Skeletal muscle cell (primary cell): ENCODE data around the gene GJA9.
"Not testable (repeated sequence)": the region's sequence is repeated elsewhere in the genome, so short reads cannot be mapped to it uniquely, and the experiment has no call there.

Experiments used
- DNase-seq: peaks from one replicate; pipeline ENCODE4 v3.0.0-alpha.2; 2010; ENCODE audit warnings: low read depth
- H3K4me3 ChIP-seq: 2 replicates; pipeline ENCODE4 v1.5.1; 2011; ENCODE audit warnings: low read depth, mild to moderate bottlenecking, control low read depth, low read length, moderate library complexity

The GJA9 gene

GRCh38 chr1:38881487-38881886 is at the start of gene GJA9:
Gene GJA9, minus strand, starts transcription at chr1:38881587. Its CDS starts 5,489 bp downstream, at chr1:38876098.
- no peak for DNase-seq
- H3K4me3 ChIP-seq, result no peak within 1 kb of the TSS

DNA sequence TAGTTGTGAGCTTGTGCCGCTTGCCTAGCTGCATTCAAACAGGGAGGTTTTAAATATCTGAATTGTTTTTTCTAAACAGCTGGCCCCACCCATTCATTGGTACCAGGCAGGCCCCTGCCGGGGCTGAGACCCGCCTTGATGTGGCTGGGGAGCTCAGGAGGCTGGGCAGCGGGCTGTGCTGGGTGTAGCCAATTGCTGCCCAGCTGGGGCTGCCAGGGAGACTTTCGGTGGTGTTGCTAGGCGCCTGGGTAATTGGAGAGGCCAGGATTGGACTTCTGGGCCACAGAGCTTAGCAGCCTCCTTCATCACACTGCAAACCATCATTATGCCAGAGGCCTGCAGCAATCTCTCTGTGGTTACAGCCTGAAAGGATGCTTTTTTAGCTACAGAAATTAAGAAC is 48.1 kb upstream of the GJA9 start:
- DNase-seq, result no peak
- H3K4me3 ChIP-seq, result no peak overlapping the region

DNA sequence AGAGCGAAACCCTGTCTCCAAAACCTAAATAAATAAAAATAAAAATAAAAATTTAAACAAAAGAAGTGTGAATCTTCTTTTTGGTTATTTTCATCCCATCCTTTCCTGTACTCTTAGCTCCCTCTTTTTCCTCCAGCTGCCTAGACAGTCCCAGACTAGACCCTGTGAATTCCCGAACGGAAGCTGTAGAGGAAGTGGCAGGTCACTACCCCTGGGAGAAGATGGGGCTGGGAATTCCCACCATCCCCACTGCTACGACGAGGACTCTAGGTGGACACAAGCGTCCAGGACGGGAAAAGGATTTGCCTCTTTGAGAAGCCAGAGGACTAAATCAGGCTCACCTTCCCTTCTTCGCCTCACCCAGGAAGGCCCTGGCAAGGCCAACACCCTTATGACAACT is 47.7 kb upstream of the GJA9 start:
- DNase-seq, result no peak
- H3K4me3 ChIP-seq, result no peak overlapping the region

DNA sequence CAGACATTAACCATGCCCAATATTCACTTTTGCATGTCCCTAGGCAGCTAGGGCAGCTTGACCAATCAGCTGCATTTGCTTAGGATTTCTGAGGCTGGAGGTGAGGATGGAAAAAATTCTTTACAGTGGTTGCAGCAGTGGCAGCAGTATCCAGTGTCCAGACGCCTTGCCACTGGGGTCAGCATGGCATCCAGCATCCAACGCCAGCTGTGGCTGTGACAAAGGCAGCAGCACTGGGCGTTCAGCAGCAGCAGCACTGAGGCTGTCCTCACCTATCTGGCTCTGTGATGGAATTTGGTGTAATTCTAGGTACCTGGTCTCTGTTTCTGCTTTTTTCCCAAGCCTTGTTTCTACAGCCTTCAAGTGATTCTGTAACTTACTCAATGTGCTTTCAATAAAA is 44.7 kb upstream of the GJA9 start:
- DNase-seq, result no peak
- no peak overlapping the region for H3K4me3 ChIP-seq

- H3K4me3 ChIP-seq, result no peak overlapping the region
- DNase-seq, result no peak
Measured at GRCh38 chr1:38925391-38925790, 44.0 kb upstream of the GJA9 start.

DNA sequence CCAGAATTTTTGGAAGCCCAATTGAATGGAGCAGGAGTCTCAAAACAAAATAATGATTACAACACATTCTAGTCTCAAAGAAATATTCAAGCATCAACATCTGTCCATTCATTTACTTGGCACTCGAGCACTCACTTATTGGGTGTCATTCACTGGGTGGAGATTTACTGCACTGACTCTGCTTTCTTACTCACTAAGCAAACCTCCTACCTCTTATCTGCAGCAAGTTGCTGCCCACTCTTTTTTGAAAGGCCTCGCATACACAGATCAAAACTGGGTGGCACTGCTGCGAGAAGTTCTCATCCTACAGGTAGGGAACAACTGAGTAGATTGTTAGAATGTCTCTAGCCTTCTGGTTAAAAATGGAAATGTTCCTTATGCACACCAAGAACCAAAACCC is 42.2 kb upstream of the GJA9 start:
- no peak for DNase-seq
- H3K4me3 ChIP-seq, result no peak overlapping the region

DNA sequence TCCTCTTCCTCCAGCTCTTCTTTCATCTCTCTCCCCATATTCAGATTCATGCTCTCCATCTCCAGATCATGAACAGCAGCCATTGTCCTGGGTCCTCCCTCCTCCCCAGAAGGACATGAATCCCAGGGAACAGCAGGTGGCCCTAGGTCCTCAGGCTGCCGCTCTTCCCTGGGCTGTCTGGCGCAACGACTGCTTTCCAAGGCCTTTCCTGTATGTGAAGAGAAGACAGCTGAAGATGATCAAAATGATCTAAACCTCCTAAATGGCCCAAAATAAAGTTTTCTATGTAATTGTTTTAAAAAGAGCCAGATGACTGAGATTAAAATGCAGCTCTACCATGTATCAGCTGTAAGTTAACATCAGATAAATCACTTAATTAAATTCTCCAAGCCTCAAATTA is 37.7 kb upstream of the GJA9 start:
- no peak overlapping the region for H3K4me3 ChIP-seq
- DNase-seq, result no peak

DNA sequence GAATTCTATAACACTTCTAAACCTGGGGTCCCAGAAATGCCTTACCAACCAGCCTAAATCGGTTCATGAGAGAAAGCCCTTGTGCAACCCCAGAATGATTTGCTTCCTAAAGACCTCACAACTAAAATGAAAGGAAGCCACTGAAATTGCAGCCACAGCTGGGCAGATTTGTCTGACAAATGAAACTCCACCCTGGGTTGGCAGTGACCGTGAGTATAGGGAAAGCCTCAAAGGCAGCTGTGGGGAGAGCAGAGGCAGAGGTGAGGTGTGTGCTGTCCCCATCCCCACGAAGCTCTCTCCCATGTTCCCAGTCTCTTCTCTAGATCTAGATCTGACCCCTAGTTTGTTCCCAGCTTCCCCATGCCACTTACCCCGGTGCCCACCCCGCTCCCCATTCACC is 37.2 kb upstream of the GJA9 start:
- DNase-seq, result no peak
- H3K4me3 ChIP-seq, result no peak overlapping the region

DNA sequence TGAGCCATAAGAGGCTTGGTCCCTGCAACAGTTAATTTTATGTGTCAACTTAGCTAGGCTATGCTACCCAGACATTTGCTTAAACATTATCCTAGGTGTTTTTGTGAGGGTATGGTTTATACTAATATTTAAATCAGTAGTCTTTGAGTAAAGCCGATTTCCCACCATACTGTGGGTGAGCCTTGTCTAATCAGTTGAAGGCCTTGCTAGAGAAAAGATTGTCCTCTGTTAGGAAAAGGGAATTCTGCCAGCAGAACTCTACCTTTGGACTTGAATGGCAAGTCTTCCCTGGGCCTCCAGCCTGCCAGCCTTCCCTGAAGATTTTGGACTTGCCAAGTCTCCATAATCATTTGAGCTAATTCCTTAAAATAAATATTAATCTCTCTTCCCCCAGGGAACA is 36.4 kb upstream of the GJA9 start:
- no peak overlapping the region for H3K4me3 ChIP-seq
- no peak for DNase-seq

- no peak for DNase-seq
- no peak overlapping the region for H3K4me3 ChIP-seq
Measured at GRCh38 chr1:38917337-38917736, 36.0 kb upstream of the GJA9 start.

GRCh38 chr1:38915352-38915948 is 34.1 kb upstream of the GJA9 start:
- no peak for DNase-seq
- H3K4me3 ChIP-seq, result no peak overlapping the region

DNA sequence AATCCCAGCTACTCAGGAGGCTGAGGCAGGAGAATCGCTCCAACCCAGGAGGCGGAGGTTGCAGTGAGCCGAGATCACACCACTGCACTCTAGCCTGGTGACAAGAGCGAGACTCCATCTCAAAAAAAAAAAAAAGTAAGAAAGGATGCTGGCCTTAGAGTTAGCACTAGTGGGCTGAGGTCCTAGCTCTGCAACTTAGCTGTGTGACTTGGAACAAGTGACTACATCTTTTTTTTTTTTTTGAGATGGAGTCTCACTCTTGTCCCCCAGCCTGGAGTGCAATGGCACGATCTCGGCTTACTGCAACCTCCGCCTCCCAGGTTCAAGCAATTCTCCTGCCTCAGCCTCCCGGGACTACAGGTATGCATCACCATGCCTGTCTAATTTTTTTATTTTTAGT is 33.5 kb upstream of the GJA9 start:
- DNase-seq, H3K4me3 ChIP-seq: not testable (repeated sequence)

DNA sequence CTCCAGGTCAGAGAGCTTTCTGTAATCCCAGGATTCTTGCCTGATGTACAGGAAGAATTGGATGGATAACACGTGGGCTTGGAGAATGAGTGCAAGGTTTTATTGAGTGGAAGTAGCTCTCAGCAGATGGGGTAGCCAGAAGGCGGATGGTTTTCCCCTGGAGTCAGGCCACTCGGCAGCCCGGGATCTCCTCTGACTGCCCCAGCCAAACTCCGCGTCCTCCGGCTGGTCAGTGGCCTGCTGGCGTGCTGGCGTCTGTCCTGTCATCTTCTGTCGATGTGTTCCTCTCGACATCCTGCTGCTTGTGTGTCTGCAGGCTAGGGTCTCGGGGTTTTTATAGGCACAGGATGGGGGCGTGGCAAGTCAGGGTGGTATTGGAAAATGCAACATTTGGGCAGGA is 27.4 kb upstream of the GJA9 start:
- H3K4me3 ChIP-seq, result no peak overlapping the region
- no peak for DNase-seq

- no peak for DNase-seq
Measured at GRCh38 chr1:38905985-38906384, 24.6 kb upstream of the GJA9 start.

GRCh38 chr1:38899560-38899959 is 18.2 kb upstream of the GJA9 start:
- DNase-seq, result no peak

More at GRCh38 chr1:38905985-38906384, 24.6 kb upstream of the GJA9 start:
- no peak overlapping the region for H3K4me3 ChIP-seq

DNA sequence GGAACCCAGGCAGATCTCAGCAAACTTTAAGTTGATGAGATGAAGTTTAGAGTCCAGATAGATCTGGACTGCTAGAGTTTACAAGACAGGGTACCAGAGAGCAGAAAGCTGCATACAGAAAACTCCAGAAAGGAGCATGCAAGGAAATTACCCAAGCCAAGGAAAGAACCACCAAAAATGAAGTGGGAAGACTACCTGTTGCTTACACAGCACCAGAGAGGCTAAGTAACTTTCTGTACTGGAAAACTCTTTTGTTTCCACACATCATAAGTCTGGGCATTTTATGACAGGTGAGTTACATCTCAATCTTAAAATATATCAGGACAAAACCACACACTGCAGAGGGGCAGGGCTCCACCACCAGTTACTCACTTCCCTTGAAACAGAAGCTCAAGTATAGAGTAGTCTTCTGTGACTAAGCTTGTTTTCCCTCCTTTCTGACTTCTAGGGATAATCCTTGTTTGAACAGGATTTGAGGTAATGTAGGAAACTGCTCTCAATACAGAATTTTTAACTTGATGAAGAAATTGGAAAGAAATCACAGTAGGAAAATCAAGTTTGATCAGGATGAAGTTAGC is 17.4 kb upstream of the GJA9 start:
- no peak overlapping the region for H3K4me3 ChIP-seq
- no peak for DNase-seq

More at GRCh38 chr1:38899560-38899959, 18.2 kb upstream of the GJA9 start:
- H3K4me3 ChIP-seq, result no peak overlapping the region

DNA sequence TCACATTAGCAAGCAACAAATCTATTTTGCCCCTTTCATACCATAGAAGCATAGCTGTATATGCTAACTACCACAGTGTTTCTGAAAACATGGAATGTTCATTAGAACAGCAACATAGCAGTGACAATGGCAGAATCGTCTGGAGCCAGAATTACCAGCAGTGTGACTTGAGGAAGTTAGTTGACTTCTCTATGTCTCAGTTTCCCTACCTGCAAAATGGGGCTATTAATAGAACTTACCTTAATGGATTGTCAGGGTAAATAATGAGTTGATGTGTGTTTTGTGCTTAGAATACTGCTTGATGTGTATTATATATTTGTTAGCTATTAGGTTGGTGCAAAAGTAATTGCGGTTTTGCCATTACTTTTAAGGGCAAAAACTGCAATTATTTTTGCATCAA is 14.8 kb upstream of the GJA9 start:
- DNase-seq, result no peak
- H3K4me3 ChIP-seq, result no peak overlapping the region

DNA sequence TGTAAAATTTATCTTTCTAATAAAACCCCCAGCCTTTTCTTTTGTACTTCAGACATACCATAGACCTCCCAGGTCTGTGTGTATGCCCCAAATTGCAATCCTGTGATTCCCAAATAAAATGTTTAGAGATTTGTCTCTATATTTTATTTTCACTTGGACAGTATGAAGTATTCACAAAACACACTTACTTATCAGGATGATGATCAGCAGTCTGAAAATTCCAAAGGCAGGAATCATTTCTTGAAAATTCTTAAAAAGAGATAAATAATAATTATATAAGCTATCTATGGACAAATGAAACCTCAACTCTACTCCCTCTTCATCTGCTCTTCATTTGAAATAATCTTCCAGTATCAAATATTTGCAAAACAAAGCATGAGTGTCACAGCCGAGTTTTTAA is 11.6 kb upstream of the GJA9 start:
- H3K4me3 ChIP-seq, result no peak overlapping the region
- no peak for DNase-seq

GRCh38 chr1:38891753-38892152 is 10.4 kb upstream of the GJA9 start:
- H3K4me3 ChIP-seq, result no peak overlapping the region
- DNase-seq, result no peak

DNA sequence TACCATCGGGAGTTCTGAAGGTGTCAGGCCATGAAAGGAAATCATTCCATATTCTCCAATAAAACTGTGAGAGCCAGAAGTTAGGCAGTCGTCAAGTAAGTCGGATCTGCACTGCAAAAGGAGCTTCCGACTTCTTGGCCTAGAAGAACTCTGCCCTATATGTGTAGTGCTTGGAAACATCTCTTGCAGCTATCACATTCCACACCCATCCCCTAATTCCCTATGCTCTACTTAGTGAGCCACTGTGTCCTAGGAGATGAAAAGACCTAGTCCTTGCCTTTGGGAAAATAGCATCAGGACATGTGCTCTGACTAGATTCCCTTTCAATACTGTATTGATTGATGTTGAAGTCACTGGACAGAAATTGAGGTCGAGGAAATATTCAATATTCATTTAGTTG is 8.2 kb upstream of the GJA9 start:
- DNase-seq, result no peak
- no peak overlapping the region for H3K4me3 ChIP-seq

DNA sequence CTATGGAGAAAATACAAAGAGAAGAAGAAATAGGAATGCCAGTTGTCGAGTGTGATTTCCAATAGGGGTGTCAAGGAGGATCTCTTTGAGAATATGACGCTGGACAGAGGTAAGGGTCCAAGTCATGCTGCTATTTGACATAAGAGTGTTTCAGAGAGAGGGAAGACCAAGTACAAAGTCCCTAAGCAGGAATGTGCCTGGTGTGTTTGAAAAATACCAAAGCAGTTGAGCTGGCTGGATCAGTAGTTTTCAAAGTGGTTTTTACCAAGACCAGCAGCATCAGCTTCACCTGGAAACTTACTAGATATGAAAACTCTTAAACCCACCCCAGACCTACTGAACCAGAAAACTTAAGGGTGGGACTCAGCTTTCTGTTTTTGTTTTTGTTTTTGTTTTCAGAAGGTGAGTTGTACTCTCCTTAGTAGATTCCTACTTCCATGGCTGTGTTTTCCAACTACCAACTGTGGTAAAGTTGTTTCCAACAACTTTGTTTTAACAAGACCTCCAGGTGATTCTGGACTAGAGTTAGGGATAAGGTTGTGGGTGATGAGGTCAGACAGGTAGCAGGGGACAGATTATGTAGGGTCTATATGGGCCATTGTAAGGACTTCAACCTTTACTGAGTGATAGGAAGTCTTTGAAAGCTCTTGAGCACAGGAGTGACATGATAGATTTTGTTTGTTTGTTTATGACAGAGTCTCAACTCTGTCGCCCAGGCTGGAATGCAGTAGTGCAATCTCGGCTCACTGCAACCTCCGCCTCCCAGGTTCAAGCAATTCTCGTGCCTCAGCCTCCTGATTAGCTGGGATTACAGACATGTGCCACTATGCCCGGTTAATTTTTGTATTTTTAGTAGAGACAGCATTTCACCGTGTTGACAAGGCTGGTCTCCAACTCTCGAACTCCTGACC is 7.3 kb upstream of the GJA9 start:
- H3K4me3 ChIP-seq, result no peak overlapping the region
- DNase-seq, result no peak
